Gastroesophageal sphincter (tissue), 3 donors: ENCODE data around the gene YPEL5.

Source experiments
- POLR2A ChIP-seq, 2 donors: fragments of 450-650 bp; IDR thresholded peaks; one replicate each; pipeline ENCODE4 v1.6.1; 2017; ENCODE audit warnings: antibody characterized with exemption in 2 of 2, mild to moderate bottlenecking in 2 of 2, moderate library complexity in 1 of 2
- POLR2AphosphoS5 ChIP-seq: sonication (generic); formaldehyde crosslinking; IDR thresholded peaks from one replicate; pipeline ENCODE4 v1.6.1; 2017; ENCODE audit warnings: antibody characterized with exemption
- TF ChIP-seq, protein P1 (sequence below), 4 experiments: fragments of 200-600 bp in 2 of 4; fragments of 450-650 bp in 2 of 4; sonication (generic) in 1 of 4; IDR thresholded peaks; one replicate each; pipeline ENCODE4 v1.5.1; 2017 to 2019; ENCODE audit warnings: antibody characterized with exemption in 4 of 4, mild to moderate bottlenecking in 2 of 4, moderate library complexity in 2 of 4

DNA sequence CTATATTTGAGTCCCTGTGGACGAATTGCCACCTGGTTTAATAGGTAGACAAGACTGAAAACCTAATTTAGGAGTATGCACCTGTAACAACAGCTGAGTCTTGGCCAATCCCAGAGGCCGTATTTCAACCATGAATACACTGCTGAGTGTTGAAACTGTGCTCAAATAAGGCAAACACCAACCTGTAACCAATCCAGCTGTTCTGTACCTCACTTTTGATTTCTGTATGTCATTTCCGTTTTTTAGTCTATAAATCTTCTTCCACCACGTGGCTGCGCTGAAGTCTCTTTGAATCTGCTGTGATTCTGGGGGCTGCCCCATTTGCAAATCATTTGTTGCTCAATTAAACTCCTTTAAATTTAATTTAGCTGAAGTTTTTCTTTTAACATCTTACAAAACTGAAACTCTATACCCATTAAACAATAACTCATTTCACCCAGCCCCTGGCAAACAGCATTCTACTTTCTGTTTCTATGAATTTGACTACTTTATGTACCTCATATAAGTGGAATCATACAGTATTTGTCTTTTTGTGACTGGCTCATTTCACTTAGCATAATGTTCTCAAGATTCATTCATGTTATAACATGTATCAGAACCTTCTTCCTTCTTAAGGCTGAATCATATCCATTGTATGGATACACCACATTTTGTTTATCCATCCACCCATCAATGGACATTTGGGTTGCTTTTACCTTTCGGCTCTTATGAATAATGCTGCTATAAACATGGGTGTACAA, 7.5 kb upstream of the YPEL5 start:
- TF ChIP-seq, protein P1, sequence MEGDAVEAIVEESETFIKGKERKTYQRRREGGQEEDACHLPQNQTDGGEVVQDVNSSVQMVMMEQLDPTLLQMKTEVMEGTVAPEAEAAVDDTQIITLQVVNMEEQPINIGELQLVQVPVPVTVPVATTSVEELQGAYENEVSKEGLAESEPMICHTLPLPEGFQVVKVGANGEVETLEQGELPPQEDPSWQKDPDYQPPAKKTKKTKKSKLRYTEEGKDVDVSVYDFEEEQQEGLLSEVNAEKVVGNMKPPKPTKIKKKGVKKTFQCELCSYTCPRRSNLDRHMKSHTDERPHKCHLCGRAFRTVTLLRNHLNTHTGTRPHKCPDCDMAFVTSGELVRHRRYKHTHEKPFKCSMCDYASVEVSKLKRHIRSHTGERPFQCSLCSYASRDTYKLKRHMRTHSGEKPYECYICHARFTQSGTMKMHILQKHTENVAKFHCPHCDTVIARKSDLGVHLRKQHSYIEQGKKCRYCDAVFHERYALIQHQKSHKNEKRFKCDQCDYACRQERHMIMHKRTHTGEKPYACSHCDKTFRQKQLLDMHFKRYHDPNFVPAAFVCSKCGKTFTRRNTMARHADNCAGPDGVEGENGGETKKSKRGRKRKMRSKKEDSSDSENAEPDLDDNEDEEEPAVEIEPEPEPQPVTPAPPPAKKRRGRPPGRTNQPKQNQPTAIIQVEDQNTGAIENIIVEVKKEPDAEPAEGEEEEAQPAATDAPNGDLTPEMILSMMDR (IDR thresholded peaks at IDR 0.05), result no peak
- TF ChIP-seq POLR2A (IDR thresholded peaks at IDR 0.05), result no peak
- TF ChIP-seq POLR2AphosphoS5, result no peak
